Endothelial cell of umbilical vein (primary cell): ENCODE results near the gene UBFD1. TPM values are rescaled to one million over a fixed set of nuclear protein-coding genes. Genes with fewer than 3 reads are reported as not detected.

Source experiments
- BruUV-seq: library from RNA; stranded (reverse); fragments of 400-500 nt; replicated peaks from 2 replicates; lab custom pipeline; 2021; lab: Mats Ljungman, UMichigan
- CTCF ChIA-PET: fragments of 300-600, 350-600 bp; sonication (Branson Sonifier 250); formaldehyde crosslinking; loops from one replicate; lab custom pipeline; 2021; ENCODE audit warnings: antibody characterized with exemption, inconsistent platforms; lab: Charles Lee
- POLR2A ChIA-PET: fragments of 300-600, 350-600 bp; sonication (Branson Sonifier 250); formaldehyde crosslinking; loops from one replicate; lab custom pipeline; 2021; ENCODE audit warnings: antibody characterized with exemption, inconsistent platforms; lab: Charles Lee
- DNase-seq: peaks from one replicate; pipeline ENCODE4 v3.0.0-alpha.2; 2011; ENCODE audit warnings: low read depth, low spot score
- FAIRE-seq: peaks from 2 replicates; lab custom pipeline; 2011; peaks lifted over from hg19 to GRCh38; lab: Jason Lieb, UNC
- H2AFZ ChIP-seq: 2 replicates; pipeline ENCODE4 v1.6.0; 2012; ENCODE audit warnings: low read depth, low read length, control low read depth, inconsistent platforms
- H3K27ac ChIP-seq: 2 replicates; pipeline ENCODE4 v1.5.1; 2011; ENCODE audit warnings: low read depth, mild to moderate bottlenecking, control low read depth, low read length, moderate library complexity; ENCODE audit not compliant: insufficient read depth
- H3K27me3 ChIP-seq, 2 experiments: 2 replicates each; pipeline versions ENCODE4 v1.6.0 to v1.6.1; 2011; ENCODE audit warnings: low read length in 2 of 2, mixed read lengths in 1 of 2; ENCODE audit not compliant: control insufficient read depth in 2 of 2, insufficient read depth in 2 of 2
- H3K36me3 ChIP-seq, 2 experiments: 2 replicates in 1 of 2; 3 replicates in 1 of 2; pipeline ENCODE4 v1.5.1; 2011; ENCODE audit warnings: low read length in 2 of 2, mild to moderate bottlenecking in 1 of 2, moderate library complexity in 1 of 2; ENCODE audit not compliant: control insufficient read depth in 2 of 2, insufficient read depth in 2 of 2; ENCODE audit errors: extremely low read depth in 1 of 2
- H3K4me1 ChIP-seq: 3 replicates; pipeline ENCODE4 v1.5.1; 2011; ENCODE audit warnings: mild to moderate bottlenecking, low read length; ENCODE audit not compliant: control insufficient read depth, insufficient read depth; ENCODE audit errors: extremely low read depth
- H3K4me2 ChIP-seq: 2 replicates; pipeline ENCODE4 v1.6.1; 2011; ENCODE audit warnings: low read length, control low read depth, mixed read lengths; ENCODE audit not compliant: insufficient read depth
- H3K4me3 ChIP-seq, 3 experiments: fragments of 200-600 bp in 1 of 3; sonication (generic), shearing (Covaris generic) in 1 of 3; replicated peaks in 1 of 3; 2 replicates each; pipeline ENCODE4 v1.5.1; 2011 to 2016; ENCODE audit warnings: control low read depth in 3 of 3, low read length in 3 of 3, mild to moderate bottlenecking in 2 of 3, inconsistent platforms in 1 of 3, low read depth in 1 of 3, moderate library complexity in 1 of 3; ENCODE audit not compliant: insufficient read depth in 1 of 3
- H3K79me2 ChIP-seq: 2 replicates; pipeline ENCODE4 v1.6.0; 2012; ENCODE audit warnings: low read length, inconsistent platforms; ENCODE audit not compliant: control insufficient read depth, insufficient read depth
- H3K9ac ChIP-seq: replicated peaks from 2 replicates; pipeline ENCODE3; 2011; ENCODE audit warnings: low read length, control low read depth; ENCODE audit not compliant: insufficient read depth; ENCODE audit errors: extremely low read depth
- H3K9me1 ChIP-seq: replicated peaks from 3 replicates; pipeline ENCODE4 v1.6.0; 2011; ENCODE audit warnings: mild to moderate bottlenecking, low read length; ENCODE audit not compliant: control insufficient read depth, insufficient read depth; ENCODE audit errors: extremely low read depth
- H3K9me3 ChIP-seq: replicated peaks from 2 replicates; pipeline ENCODE4 v1.5.1; 2012; ENCODE audit warnings: low read length, inconsistent platforms; ENCODE audit not compliant: control insufficient read depth, insufficient read depth
- H4K20me1 ChIP-seq: replicated peaks from 2 replicates; pipeline ENCODE3; 2011; ENCODE audit warnings: mild to moderate bottlenecking, low read length; ENCODE audit not compliant: control insufficient read depth, insufficient read depth; ENCODE audit errors: extremely low read depth
- EZH2 ChIP-seq: IDR thresholded peaks from 2 replicates; pipeline ENCODE4 v1.6.1; 2012; ENCODE audit warnings: borderline replicate concordance, low read depth, mild to moderate bottlenecking, moderate library complexity, low read length, inconsistent platforms; ENCODE audit not compliant: severe bottlenecking
- GATA2 ChIP-seq: IDR thresholded peaks from 2 replicates; pipeline ENCODE4 v1.7.0; 2011; ENCODE audit warnings: low read depth, mild to moderate bottlenecking, moderate library complexity, mixed read lengths, low read length; ENCODE audit not compliant: insufficient read length, insufficient read depth
- JUN ChIP-seq: IDR thresholded peaks from 2 replicates; pipeline ENCODE4 v1.6.1; 2011; ENCODE audit warnings: borderline replicate concordance, low read depth; ENCODE audit not compliant: insufficient read length, insufficient read depth
- MYC ChIP-seq: IDR thresholded peaks from one replicate; pipeline ENCODE4 v1.6.1; 2011; ENCODE audit warnings: mild to moderate bottlenecking, low read depth, low read length
- POLR2A ChIP-seq: IDR thresholded peaks from 2 replicates; pipeline ENCODE4 v1.6.1; 2012; ENCODE audit warnings: low read depth, mild to moderate bottlenecking, control low read depth, low read length
- POLR2AphosphoS5 ChIP-seq: IDR thresholded peaks from 2 replicates; pipeline ENCODE4 v1.6.1; 2012; ENCODE audit warnings: low read depth, mild to moderate bottlenecking, control low read depth, low read length, moderate library complexity; ENCODE audit not compliant: insufficient read depth
- dilution Hi-C: fragments of 300-500 bp; cut with MboI; formaldehyde crosslinking; loops from one replicate; pipeline ENCODE4 v1.15.0; 2019; ENCODE audit warnings: low sequenced_read_pairs; ENCODE audit not compliant: extremely low pct_ligation_motif_present
- intact Hi-C: fragments of 100-400 bp; cut with micrococcal nuclease; formaldehyde crosslinking; loops from one replicate; pipeline ENCODE4 v1.10.0; 2022
- polyA plus RNA-seq, 4 experiments: library from polyadenylated mRNA; depleted of rRNA in 3 of 4; stranded (reverse) in 3 of 4; unstranded in 1 of 4; fragments of >200 nt; gene quantifications; 2 replicates each; pipeline versions ENCODE4 v1.2.1 to v1.2.3, GENCODE V29; 2011 to 2012; ENCODE audit warnings: missing spikeins in 1 of 4
- total RNA-seq: library from RNA; stranded (reverse); gene quantifications from 2 replicates; pipeline ENCODE4 v1.2.3, GENCODE V29; 2021
- TF ChIP-seq, protein P1 (sequence below), 2 donors: IDR thresholded peaks; 1 replicate in 1 of 2; 2 replicates in 1 of 2; pipeline ENCODE4 v1.5.1; 2011; ENCODE audit warnings: low read length in 2 of 2, mild to moderate bottlenecking in 2 of 2, moderate library complexity in 2 of 2, control low read depth in 1 of 2, inconsistent platforms in 1 of 2, low read depth in 1 of 2; ENCODE audit not compliant: insufficient read depth in 1 of 2; ENCODE audit errors: extremely low read depth in 1 of 2

UBFD1 gene
- total and polyA plus RNA-seq, 2 donors (not counting 3 experiments of a cell fraction or from before 2014, with no cell fraction given) = 50.0 to 69.9 TPM

DNA sequence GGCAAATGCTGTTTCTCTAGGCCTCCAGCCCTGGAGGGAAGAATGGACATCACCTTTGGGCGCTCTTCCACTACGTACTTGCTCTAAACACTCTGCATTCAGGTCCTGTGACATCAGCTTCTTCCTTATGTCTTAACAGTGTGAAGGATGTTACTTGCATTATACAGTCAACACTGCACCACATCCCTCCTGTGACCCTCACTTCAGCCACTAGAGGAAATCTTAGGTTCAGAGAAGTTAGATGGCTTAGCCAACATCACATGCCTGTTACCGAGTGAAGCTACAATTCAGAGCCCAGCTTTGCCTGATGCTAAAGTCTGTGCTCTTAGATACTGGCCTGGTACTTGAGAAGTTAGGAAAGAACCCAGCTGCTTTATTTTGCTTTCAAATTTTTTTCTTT is 18.3 kb downstream of the UBFD1 start:
- H3K4me1 ChIP-seq = peaks cover 2% of the 10 kb centered on the region
- no peaks in the 10 kb centered on the region for H3K9me1 ChIP-seq
- DNase-seq (no peak), FAIRE-seq (no peak)
- no peaks in the 10 kb centered on the region for H3K79me2 ChIP-seq
- ChIA-PET CTCF (no interaction called here), POLR2A (no interaction called here)
- H3K36me3 ChIP-seq = peaks cover 2 to 25% of the 10 kb centered on the region in 2 experiments
- H4K20me1 ChIP-seq = no peaks in the 10 kb centered on the region
- H3K27me3 ChIP-seq = no peaks in the 10 kb centered on the region
- H3K9me3 ChIP-seq = no peaks in the 10 kb centered on the region
- H3K4me3 ChIP-seq = no peak overlapping the region
- BruUV-seq = no TSS peak
- TF ChIP-seq, protein P1, sequence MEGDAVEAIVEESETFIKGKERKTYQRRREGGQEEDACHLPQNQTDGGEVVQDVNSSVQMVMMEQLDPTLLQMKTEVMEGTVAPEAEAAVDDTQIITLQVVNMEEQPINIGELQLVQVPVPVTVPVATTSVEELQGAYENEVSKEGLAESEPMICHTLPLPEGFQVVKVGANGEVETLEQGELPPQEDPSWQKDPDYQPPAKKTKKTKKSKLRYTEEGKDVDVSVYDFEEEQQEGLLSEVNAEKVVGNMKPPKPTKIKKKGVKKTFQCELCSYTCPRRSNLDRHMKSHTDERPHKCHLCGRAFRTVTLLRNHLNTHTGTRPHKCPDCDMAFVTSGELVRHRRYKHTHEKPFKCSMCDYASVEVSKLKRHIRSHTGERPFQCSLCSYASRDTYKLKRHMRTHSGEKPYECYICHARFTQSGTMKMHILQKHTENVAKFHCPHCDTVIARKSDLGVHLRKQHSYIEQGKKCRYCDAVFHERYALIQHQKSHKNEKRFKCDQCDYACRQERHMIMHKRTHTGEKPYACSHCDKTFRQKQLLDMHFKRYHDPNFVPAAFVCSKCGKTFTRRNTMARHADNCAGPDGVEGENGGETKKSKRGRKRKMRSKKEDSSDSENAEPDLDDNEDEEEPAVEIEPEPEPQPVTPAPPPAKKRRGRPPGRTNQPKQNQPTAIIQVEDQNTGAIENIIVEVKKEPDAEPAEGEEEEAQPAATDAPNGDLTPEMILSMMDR (IDR thresholded peaks at IDR 0.05; ENCODE audit: extremely low read depth in 1 of 2, insufficient read depth in 1 of 2, low read depth in 1 of 2, low read length in 2 of 2) = no peak
- TF ChIP-seq MYC (no peak), POLR2AphosphoS5 (no peak), GATA2 (no peak), POLR2A (no peak), EZH2 (no peak), JUN (no peak)
- dilution Hi-C loops = no loop called here
- H2AFZ ChIP-seq = no peak overlapping the region
- no peak overlapping the region for H3K9ac ChIP-seq
- no peak overlapping the region for H3K27ac ChIP-seq
- intact Hi-C loops = no loop called here
- H3K4me2 ChIP-seq = no peak overlapping the region
